GM12878 (cell line): ENCODE results near the gene LAMA5. TPM values are rescaled to one million over a fixed set of nuclear protein-coding genes. Genes with fewer than 3 reads are reported as not detected.

ENCODE experiments used
- ATAC-seq: fragments of 200-7000 bp; cut with Tn5 transposase; 3 replicates; pipeline ENCODE4 v1.9.1; 2020; ENCODE audit warnings: mild to moderate bottlenecking, moderate library complexity
- BruUV-seq: library from RNA; stranded (reverse); fragments of 400-500 nt; replicated peaks from 2 replicates; lab custom pipeline; 2021; lab: Mats Ljungman, UMichigan
- CTCF ChIA-PET: fragments of 300-600 bp; sonication (Branson Sonifier 250); formaldehyde crosslinking; extraction: SDS; loops from one replicate; lab custom pipeline; 2021; ENCODE audit warnings: inconsistent platforms; lab: Yijun Ruan, JAX
- POLR2A ChIA-PET: fragments of 350-600 bp; formaldehyde crosslinking; extraction: SDS; loops from one replicate; lab custom pipeline; 2021; ENCODE audit warnings: inconsistent platforms; lab: Charles Lee
- RAD21 ChIA-PET: fragments of 300-600 bp; sonication (Branson Sonifier 250); formaldehyde crosslinking; loops from one replicate; lab custom pipeline; 2023; ENCODE audit warnings: antibody characterized with exemption; ENCODE audit not compliant: unreplicated experiment; lab: Charles Lee
- SMC1A ChIA-PET: fragments of 300-600 bp; sonication (Branson Sonifier 250); formaldehyde crosslinking; loops from one replicate; lab custom pipeline; 2023; ENCODE audit not compliant: unreplicated experiment, uncharacterized antibody; lab: Charles Lee
- DNase-seq: peaks from one replicate; pipeline ENCODE4 v3.0.0-alpha.2; 2011; ENCODE audit warnings: low read depth, low spot score
- FAIRE-seq: peaks from 3 replicates; lab custom pipeline; 2011; peaks lifted over from hg19 to GRCh38; lab: Jason Lieb, UNC
- H2AFZ ChIP-seq: 2 replicates; pipeline ENCODE4 v1.6.0; 2011; ENCODE audit warnings: low read depth, low read length, control low read depth; ENCODE audit not compliant: control insufficient read depth
- H3K27ac ChIP-seq: 2 replicates; pipeline ENCODE4 v1.5.1; 2011; ENCODE audit warnings: control low read depth; ENCODE audit not compliant: control insufficient read depth, insufficient read depth
- H3K27me3 ChIP-seq, 2 experiments: replicated peaks in 1 of 2; 2 replicates each; pipeline versions ENCODE4 v1.6.0 to v1.6.1; 2011; ENCODE audit warnings: low read length in 1 of 2; ENCODE audit not compliant: control insufficient read depth in 2 of 2, insufficient read depth in 2 of 2
- H3K36me3 ChIP-seq, 2 experiments: 2 replicates each; pipeline ENCODE4 v1.5.1; 2011; ENCODE audit warnings: low read length in 1 of 2; ENCODE audit not compliant: control insufficient read depth in 2 of 2, insufficient read depth in 2 of 2
- H3K4me1 ChIP-seq: 2 replicates; pipeline ENCODE4 v1.6.1; 2011; ENCODE audit warnings: mild to moderate bottlenecking, low read length, moderate library complexity, mixed read lengths; ENCODE audit not compliant: control insufficient read depth, insufficient read depth
- H3K4me2 ChIP-seq: 2 replicates; pipeline ENCODE4 v1.6.0; 2011; ENCODE audit warnings: control low read depth; ENCODE audit not compliant: control insufficient read depth, insufficient read depth
- H3K4me3 ChIP-seq: fragments of 200-600 bp; sonication (generic); 2 replicates; pipeline ENCODE4 v1.5.1; 2016
- H3K79me2 ChIP-seq: 2 replicates; pipeline ENCODE4 v1.6.0; 2011; ENCODE audit warnings: low read length; ENCODE audit not compliant: control insufficient read depth, insufficient read depth
- H3K9ac ChIP-seq: 2 replicates; pipeline ENCODE4 v1.8.0; 2011; ENCODE audit warnings: low read length, control low read depth, mixed read lengths; ENCODE audit not compliant: control insufficient read depth, insufficient read depth
- H3K9me3 ChIP-seq: replicated peaks from 3 replicates; pipeline ENCODE4 v1.5.1; 2011; ENCODE audit warnings: mild to moderate bottlenecking, low read length; ENCODE audit not compliant: control insufficient read depth, insufficient read depth
- H4K20me1 ChIP-seq: 2 replicates; pipeline ENCODE4 v1.6.0; 2011; ENCODE audit not compliant: control insufficient read depth, insufficient read depth
- CEBPZ ChIP-seq: fragments of 150-350 bp; IDR thresholded peaks from 2 replicates; pipeline ENCODE4 v1.6.1; 2016; ENCODE audit warnings: low read depth, low read length
- CHD1 ChIP-seq: IDR thresholded peaks from 2 replicates; pipeline ENCODE4 v1.6.1; 2012; ENCODE audit warnings: low read depth, low read length, improper control_type of control experiment
- HDGF ChIP-seq: fragments of 450-650 bp; IDR thresholded peaks from 2 replicates; pipeline ENCODE4 v1.6.1; 2016; ENCODE audit warnings: antibody characterized with exemption
- IRF4 ChIP-seq: IDR thresholded peaks from 2 replicates; pipeline ENCODE4 v1.6.1; 2011; ENCODE audit warnings: low read depth, low read length
- KLF5 ChIP-seq: fragments of 450-650 bp; IDR thresholded peaks from 2 replicates; pipeline ENCODE4 v1.6.1; 2014; ENCODE audit warnings: mild to moderate bottlenecking; ENCODE audit not compliant: partially characterized antibody
- RCOR1 ChIP-seq: conservative IDR thresholded peaks from 2 replicates; pipeline ENCODE4 v1.6.1; 2012; ENCODE audit warnings: low read depth, low read length, improper control_type of control experiment
- SMARCA5 ChIP-seq: fragments of 450-650 bp; IDR thresholded peaks from 2 replicates; pipeline ENCODE4 v1.6.1; 2017; ENCODE audit warnings: mild to moderate bottlenecking
- WGBS: methylation state at CpG from one replicate; pipeline ENCODE4 v1.1.6; 2016; ENCODE audit warnings: low lambda C conversion rate; ENCODE audit not compliant: insufficient replicate concordance, insufficient coverage; ENCODE audit errors: missing lambda C conversion rate; 5-methylcytosine and 5-hydroxymethylcytosine counted together
- in situ Hi-C: fragments of 300-500 bp; cut with MboI; formaldehyde crosslinking; loops from 9 replicates; pipeline ENCODE4 v1.14.3; 2018; ENCODE audit warnings: mixed read lengths
- intact Hi-C: fragments of 100-400 bp; cut with micrococcal nuclease; formaldehyde crosslinking; loops from one replicate; pipeline ENCODE4 v1.14.2; 2022; ENCODE audit not compliant: unreplicated experiment
- polyA plus RNA-seq, 11 experiments: library from polyadenylated mRNA; depleted of rRNA in 4 of 11; unstranded in 6 of 11; stranded (reverse) in 5 of 11; fragments of >200 nt; fragmentation: Nextera tagmentation in 4 of 11; fragmentation: Illumina TruSeq in 1 of 11; extraction: Ambion mirVana in 4 of 11; extraction: Trizol in 1 of 11; gene quantifications; 1 replicate in 1 of 11; 2 replicates in 10 of 11; pipeline versions ENCODE4 v1.2.1 to v1.2.3, GENCODE V29; 2011 to 2016; ENCODE audit warnings: inconsistent platforms in 2 of 11, missing spikeins in 2 of 11, low read depth in 1 of 11
- total RNA-seq, 4 experiments: library from RNA; depleted of rRNA in 3 of 4; stranded (reverse); fragments of >200 nt in 3 of 4; fragmentation: Illumina TruSeq in 1 of 4; extraction: Trizol in 1 of 4; gene quantifications; 2 replicates each; pipeline versions ENCODE4 v1.2.1 to v1.2.3, GENCODE V29; 2013 to 2021
- TF ChIP-seq, protein P1 (sequence below): fragments of 450-650 bp; IDR thresholded peaks from 2 replicates; pipeline ENCODE4 v1.6.1; 2017; ENCODE audit warnings: borderline replicate concordance
- TF ChIP-seq, protein P2 (sequence below): IDR thresholded peaks from 2 replicates; pipeline ENCODE4 v1.6.1; 2011; ENCODE audit warnings: low read depth, mild to moderate bottlenecking, low read length, moderate library complexity, borderline replicate concordance; ENCODE audit errors: extremely low read depth
- TF ChIP-seq, protein P3 (sequence below): fragments of 450-650 bp; IDR thresholded peaks from 2 replicates; pipeline ENCODE4 v1.6.1; 2017; ENCODE audit warnings: mild to moderate bottlenecking

The LAMA5 gene
- total and polyA plus RNA-seq, 10 of the 15 experiments (the other 5 are each of a cell fraction or from before 2014, with no cell fraction given), result 0.09 to 3.1 (median 1.6) TPM; not detected in 3

GRCh38 chr20:62287759-62288534 is 79.2 kb downstream of the LAMA5 start:
- ChIA-PET SMC1A (no interaction called here), POLR2A (no interaction called here), RAD21 (no interaction called here), CTCF (no interaction called here)
- no peaks in the 10 kb centered on the region for H3K79me2 ChIP-seq
- H3K27ac ChIP-seq, result no peak overlapping the region
- H3K9me3 ChIP-seq, result no peaks in the 10 kb centered on the region
- FAIRE-seq (no peak), ATAC-seq (no peak), DNase-seq (no peak)
- no peak overlapping the region for H2AFZ ChIP-seq
- peaks cover 7 to 14% of the 10 kb centered on the region in 2 experiments; a peak in 3 of 4 replicates for H3K36me3 ChIP-seq
- no peaks in the 10 kb centered on the region for H4K20me1 ChIP-seq
- no peak overlapping the region for H3K4me3 ChIP-seq
- no peak overlapping the region for H3K4me2 ChIP-seq
- 94% methylated on average over 10 of the region's 12 CpGs for WGBS
- TF ChIP-seq, protein P1, sequence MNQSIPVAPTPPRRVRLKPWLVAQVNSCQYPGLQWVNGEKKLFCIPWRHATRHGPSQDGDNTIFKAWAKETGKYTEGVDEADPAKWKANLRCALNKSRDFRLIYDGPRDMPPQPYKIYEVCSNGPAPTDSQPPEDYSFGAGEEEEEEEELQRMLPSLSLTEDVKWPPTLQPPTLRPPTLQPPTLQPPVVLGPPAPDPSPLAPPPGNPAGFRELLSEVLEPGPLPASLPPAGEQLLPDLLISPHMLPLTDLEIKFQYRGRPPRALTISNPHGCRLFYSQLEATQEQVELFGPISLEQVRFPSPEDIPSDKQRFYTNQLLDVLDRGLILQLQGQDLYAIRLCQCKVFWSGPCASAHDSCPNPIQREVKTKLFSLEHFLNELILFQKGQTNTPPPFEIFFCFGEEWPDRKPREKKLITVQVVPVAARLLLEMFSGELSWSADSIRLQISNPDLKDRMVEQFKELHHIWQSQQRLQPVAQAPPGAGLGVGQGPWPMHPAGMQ, result no peak
- no peak for TF ChIP-seq IRF4
- TF ChIP-seq SMARCA5, result no peak
- no peak for TF ChIP-seq HDGF
- no peak for TF ChIP-seq RCOR1
- BruUV-seq, result no TSS peak
- in situ Hi-C loops (no loop called here), intact Hi-C loops (no loop called here)
- H3K9ac ChIP-seq, result no peak overlapping the region
- H3K4me1 ChIP-seq, result no peaks in the 10 kb centered on the region
- no peaks in the 10 kb centered on the region for H3K27me3 ChIP-seq

DNA sequence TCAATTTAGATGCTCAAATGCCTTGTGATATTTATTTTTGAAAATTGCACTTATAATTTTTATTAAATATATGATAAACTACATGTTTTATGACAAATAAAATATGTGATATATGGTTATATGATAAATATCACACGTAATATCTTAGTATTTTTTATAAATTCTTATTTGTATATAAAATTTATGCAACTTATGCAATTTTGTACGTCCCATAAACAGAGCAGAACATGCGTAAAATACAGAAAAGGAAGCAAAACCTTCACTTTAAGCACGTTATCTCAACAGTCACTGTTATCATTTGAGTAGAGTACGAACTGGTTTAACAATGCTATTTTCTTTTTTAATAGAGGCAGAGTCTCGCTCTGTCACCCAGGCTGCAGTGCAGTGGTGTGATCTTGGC is 80.0 kb downstream of the LAMA5 start:
- no peak for FAIRE-seq
- ChIA-PET POLR2A (no interaction called here), CTCF (no interaction called here), SMC1A (no interaction called here), RAD21 (no interaction called here)
- Histone ChIP-seq H3K9me3 (no peaks in the 10 kb centered on the region), H3K4me3 (no peak overlapping the region), H2AFZ (no peak overlapping the region), H3K9ac (no peak overlapping the region), H3K79me2 (no peaks in the 10 kb centered on the region), H3K27me3 (no peaks in the 10 kb centered on the region), H3K4me1 (no peaks in the 10 kb centered on the region), H3K4me2 (no peak overlapping the region), H3K36me3 (peaks cover 8 to 12% of the 10 kb centered on the region in 2 experiments; a peak in 3 of 4 replicates), H3K27ac (no peak overlapping the region), H4K20me1 (no peaks in the 10 kb centered on the region)
- 71% methylated on average over 6 of the region's 6 CpGs for WGBS
- no peak for ATAC-seq
- intact Hi-C loops, result no loop called here
- no peak for DNase-seq
- in situ Hi-C loops, result no loop called here
- no TSS peak for BruUV-seq
- TF ChIP-seq KLF5 (no peak), CHD1 (no peak), CEBPZ (no peak)
- TF ChIP-seq, protein P2, sequence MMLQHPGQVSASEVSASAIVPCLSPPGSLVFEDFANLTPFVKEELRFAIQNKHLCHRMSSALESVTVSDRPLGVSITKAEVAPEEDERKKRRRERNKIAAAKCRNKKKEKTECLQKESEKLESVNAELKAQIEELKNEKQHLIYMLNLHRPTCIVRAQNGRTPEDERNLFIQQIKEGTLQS, result no peak
- TF ChIP-seq, protein P3, sequence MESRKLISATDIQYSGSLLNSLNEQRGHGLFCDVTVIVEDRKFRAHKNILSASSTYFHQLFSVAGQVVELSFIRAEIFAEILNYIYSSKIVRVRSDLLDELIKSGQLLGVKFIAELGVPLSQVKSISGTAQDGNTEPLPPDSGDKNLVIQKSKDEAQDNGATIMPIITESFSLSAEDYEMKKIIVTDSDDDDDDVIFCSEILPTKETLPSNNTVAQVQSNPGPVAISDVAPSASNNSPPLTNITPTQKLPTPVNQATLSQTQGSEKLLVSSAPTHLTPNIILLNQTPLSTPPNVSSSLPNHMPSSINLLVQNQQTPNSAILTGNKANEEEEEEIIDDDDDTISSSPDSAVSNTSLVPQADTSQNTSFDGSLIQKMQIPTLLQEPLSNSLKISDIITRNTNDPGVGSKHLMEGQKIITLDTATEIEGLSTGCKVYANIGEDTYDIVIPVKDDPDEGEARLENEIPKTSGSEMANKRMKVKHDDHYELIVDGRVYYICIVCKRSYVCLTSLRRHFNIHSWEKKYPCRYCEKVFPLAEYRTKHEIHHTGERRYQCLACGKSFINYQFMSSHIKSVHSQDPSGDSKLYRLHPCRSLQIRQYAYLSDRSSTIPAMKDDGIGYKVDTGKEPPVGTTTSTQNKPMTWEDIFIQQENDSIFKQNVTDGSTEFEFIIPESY, result no peak
